Large intestine (tissue), 3 donors: Measurements from ENCODE around the gene ELF4. TPM values are rescaled to one million over a fixed set of nuclear protein-coding genes. Genes with fewer than 3 reads are reported as not detected.

Experiments
- DNase-seq, 2 donors: peaks; one replicate each; pipeline versions ENCODE4 v3.0.0 to v3.0.0-alpha.2; 2013
- H3K27ac ChIP-seq: one replicate; pipeline ENCODE4 v1.5.1; 2013; ENCODE audit warnings: low read length
- H3K27me3 ChIP-seq: 2 replicates; pipeline ENCODE4 v1.6.1; 2013; ENCODE audit warnings: low read length; ENCODE audit not compliant: control insufficient read depth, insufficient read depth
- H3K36me3 ChIP-seq: 2 replicates; pipeline ENCODE4 v1.6.1; 2013; ENCODE audit warnings: low read length; ENCODE audit not compliant: control insufficient read depth, insufficient read depth
- H3K4me1 ChIP-seq: one replicate; pipeline ENCODE4 v1.6.1; 2013; ENCODE audit warnings: low read length; ENCODE audit not compliant: control insufficient read depth, insufficient read depth
- H3K4me3 ChIP-seq: one replicate; pipeline ENCODE4 v1.5.1; 2013; ENCODE audit warnings: low read length
- H3K9me3 ChIP-seq: one replicate; pipeline ENCODE4 v1.6.1; 2013; ENCODE audit warnings: mild to moderate bottlenecking, low read depth, low read length, moderate library complexity; ENCODE audit not compliant: control insufficient read depth
- WGBS: methylation state at CpG from one replicate; pipeline ENCODE4 v1.1.5; 2013; ENCODE audit warnings: low lambda C conversion rate; ENCODE audit not compliant: insufficient coverage; 5-methylcytosine and 5-hydroxymethylcytosine counted together
- polyA plus RNA-seq: library from polyadenylated mRNA; unstranded; fragments of 120-200 nt; gene quantifications from one replicate; pipeline ENCODE4 v1.2.1, GENCODE V29; 2013

Gene ELF4
- polyA plus RNA-seq, 1 donor: 32.0 TPM

GRCh38 chrX:130136496-130136895, 26.2 kb upstream of the ELF4 start:
- no peaks in the 10 kb centered on the region for H3K27me3 ChIP-seq
- no CpG with 5 or more reads among the region's 5 CpGs for WGBS
- H3K9me3 ChIP-seq: no peaks in the 10 kb centered on the region
- peak in 1 of 2 donors; percentile 41 for DNase-seq
- no peak overlapping the region for H3K27ac ChIP-seq
- H3K4me1 ChIP-seq: no peaks in the 10 kb centered on the region
- H3K4me3 ChIP-seq: no peak overlapping the region
- peaks cover 47% of the 10 kb centered on the region for H3K36me3 ChIP-seq

DNA sequence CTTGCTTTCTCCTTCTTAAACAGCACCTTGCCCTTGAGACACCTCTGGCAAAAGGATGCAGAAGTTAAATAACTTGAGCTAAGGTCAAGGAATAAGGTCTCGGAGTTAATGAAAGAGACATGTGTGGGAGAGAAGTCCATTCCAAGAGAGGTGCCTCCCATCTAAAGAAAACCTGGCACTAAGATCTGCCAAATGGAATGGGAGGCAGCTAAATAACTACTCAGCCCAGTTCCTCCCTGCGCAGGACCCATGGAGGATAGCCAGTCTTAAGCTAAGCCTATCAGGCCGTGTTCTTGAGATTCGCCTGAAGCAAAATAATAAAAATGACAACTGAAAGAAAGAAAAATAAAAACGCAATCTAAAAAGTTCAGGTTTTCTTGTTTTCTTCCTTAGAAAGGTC, 20.7 kb upstream of the ELF4 start:
- no peak overlapping the region for H3K27ac ChIP-seq
- H3K36me3 ChIP-seq: peaks cover 56% of the 10 kb centered on the region
- H3K4me3 ChIP-seq: no peak overlapping the region
- no peaks in the 10 kb centered on the region for H3K9me3 ChIP-seq
- WGBS: 100% methylated on average over 2 of the region's 5 CpGs
- no peaks in the 10 kb centered on the region for H3K4me1 ChIP-seq
- H3K27me3 ChIP-seq: no peaks in the 10 kb centered on the region
- DNase-seq: no peak

DNA sequence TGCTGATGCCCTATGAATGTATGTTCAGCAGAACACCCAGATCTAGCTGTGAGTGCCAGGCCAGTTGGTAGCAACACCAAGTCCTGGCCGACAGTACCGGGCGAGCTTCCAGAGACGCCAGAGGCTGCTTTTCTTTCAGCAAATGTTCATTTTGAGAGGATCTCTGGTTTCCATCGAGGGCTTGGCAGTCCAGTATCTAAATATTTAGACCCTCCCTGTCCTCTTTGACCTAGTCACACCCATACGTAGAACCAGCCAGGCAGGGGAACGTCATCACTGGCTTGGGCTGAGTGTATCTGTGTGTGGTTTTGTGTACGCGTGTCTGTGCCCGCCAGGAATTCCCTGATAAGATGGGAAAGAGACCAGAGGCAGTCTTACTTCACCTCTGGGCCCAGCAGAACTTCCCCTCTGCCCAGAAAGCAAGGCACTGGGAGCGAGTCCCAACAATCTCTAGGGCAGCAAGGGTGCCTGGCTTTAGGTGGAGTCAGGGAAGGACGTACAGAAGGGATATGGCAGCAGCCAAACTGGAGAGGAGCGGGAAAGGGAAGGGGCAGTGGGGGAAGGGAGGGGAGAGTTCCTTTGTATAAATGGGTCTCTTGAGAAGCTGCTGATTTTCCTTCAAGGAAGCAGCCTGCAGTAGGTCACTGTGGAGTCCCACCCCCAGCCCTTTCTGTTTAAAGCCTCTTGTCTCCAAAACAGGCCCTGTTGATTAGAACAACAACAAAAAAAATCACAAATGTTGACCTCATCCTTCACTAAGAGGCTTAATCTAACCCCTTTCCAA, 15.0 kb upstream of the ELF4 start:
- DNase-seq: no peak
- Histone ChIP-seq H3K4me1 (no peaks in the 10 kb centered on the region), H3K27ac (no peak overlapping the region), H3K36me3 (peaks cover 26% of the 10 kb centered on the region), H3K27me3 (no peaks in the 10 kb centered on the region), H3K4me3 (no peak overlapping the region), H3K9me3 (no peaks in the 10 kb centered on the region)
- no CpG with 5 or more reads among the region's 13 CpGs for WGBS

GRCh38 chrX:130124577-130124976, 14.3 kb upstream of the ELF4 start:
- DNase-seq: no peak
- Histone ChIP-seq H3K9me3 (no peaks in the 10 kb centered on the region), H3K4me1 (peaks cover 1% of the 10 kb centered on the region), H3K36me3 (peaks cover 19% of the 10 kb centered on the region), H3K27ac (no peak overlapping the region), H3K27me3 (no peaks in the 10 kb centered on the region), H3K4me3 (no peak overlapping the region)
- WGBS: no CpG with 5 or more reads among the region's 4 CpGs

- peaks cover 8% of the 10 kb centered on the region for H3K4me1 ChIP-seq
- H3K27ac ChIP-seq: peak overlapping the region; percentile 72
- no peak for DNase-seq
- WGBS: no CpG with 5 or more reads among the region's 13 CpGs
- peak overlapping the region; percentile 31 for H3K4me3 ChIP-seq
- H3K36me3 ChIP-seq: peaks cover 4% of the 10 kb centered on the region
- no peaks in the 10 kb centered on the region for H3K9me3 ChIP-seq
- H3K27me3 ChIP-seq: no peaks in the 10 kb centered on the region
Observed at GRCh38 chrX:130121505-130121800, 11.2 kb upstream of the ELF4 start.

GRCh38 chrX:130120746-130121504, 10.6 kb upstream of the ELF4 start:
- peak; percentile 67 to 84 for DNase-seq
- H3K4me3 ChIP-seq: peak overlapping the region; percentile 31
- no peaks in the 10 kb centered on the region for H3K9me3 ChIP-seq
- peaks cover 8% of the 10 kb centered on the region for H3K4me1 ChIP-seq
- 0% methylated on average over 2 of the region's 58 CpGs for WGBS
- H3K27ac ChIP-seq: peak overlapping the region; percentile 72
- H3K27me3 ChIP-seq: no peaks in the 10 kb centered on the region
- H3K36me3 ChIP-seq: peaks cover 3% of the 10 kb centered on the region

GRCh38 chrX:130120321-130120731, 10.0 kb upstream of the ELF4 start:
- Histone ChIP-seq H3K4me3 (peak overlapping the region; percentile 31), H3K27me3 (no peaks in the 10 kb centered on the region), H3K27ac (peak overlapping the region; percentile 72), H3K9me3 (no peaks in the 10 kb centered on the region), H3K4me1 (peaks cover 8% of the 10 kb centered on the region), H3K36me3 (no peaks in the 10 kb centered on the region)
- DNase-seq: no peak
- WGBS: no CpG with 5 or more reads among the region's 28 CpGs

DNA sequence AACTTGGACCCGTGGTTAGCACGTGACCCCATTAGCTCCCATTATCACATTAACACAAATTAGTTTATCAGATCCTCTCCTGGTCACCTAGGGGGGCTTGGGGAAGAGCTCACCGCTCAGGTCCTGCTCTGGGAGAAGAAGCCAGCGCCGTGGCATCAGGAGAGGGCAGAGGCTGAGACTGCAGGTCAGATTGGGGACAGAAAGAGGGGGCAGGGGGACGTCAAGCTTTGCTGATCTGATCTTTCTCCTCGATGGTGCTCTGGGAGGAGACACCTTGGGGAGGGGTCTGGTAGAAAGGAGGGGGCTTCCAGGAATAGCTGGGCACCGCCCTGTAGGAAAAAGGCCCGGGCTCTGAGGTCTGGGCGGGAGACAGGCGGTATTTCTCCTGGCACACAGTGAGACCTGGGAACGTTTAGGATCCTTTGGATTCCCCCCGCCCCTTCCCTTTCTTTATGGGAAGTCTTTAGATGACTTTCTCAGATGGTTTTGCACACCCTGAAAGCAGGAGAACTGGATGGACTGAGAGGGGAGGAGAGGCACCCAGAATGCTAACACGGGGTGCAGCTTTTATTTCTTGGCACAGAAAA, 9.1 kb upstream of the ELF4 start:
- no CpG with 5 or more reads among the region's 14 CpGs for WGBS
- Histone ChIP-seq H3K27ac (peak overlapping the region; percentile 20), H3K4me3 (no peak overlapping the region), H3K27me3 (no peaks in the 10 kb centered on the region), H3K36me3 (no peaks in the 10 kb centered on the region), H3K9me3 (no peaks in the 10 kb centered on the region), H3K4me1 (peaks cover 8% of the 10 kb centered on the region)
- DNase-seq: no peak

GRCh38 chrX:130118441-130119311, 8.4 kb upstream of the ELF4 start:
- Histone ChIP-seq H3K4me1 (peaks cover 8% of the 10 kb centered on the region), H3K27ac (no peak overlapping the region), H3K27me3 (no peaks in the 10 kb centered on the region), H3K4me3 (no peak overlapping the region), H3K9me3 (no peaks in the 10 kb centered on the region), H3K36me3 (no peaks in the 10 kb centered on the region)
- no CpG with 5 or more reads among the region's 21 CpGs for WGBS
- DNase-seq: peak in 1 of 2 donors; percentile 36

DNA sequence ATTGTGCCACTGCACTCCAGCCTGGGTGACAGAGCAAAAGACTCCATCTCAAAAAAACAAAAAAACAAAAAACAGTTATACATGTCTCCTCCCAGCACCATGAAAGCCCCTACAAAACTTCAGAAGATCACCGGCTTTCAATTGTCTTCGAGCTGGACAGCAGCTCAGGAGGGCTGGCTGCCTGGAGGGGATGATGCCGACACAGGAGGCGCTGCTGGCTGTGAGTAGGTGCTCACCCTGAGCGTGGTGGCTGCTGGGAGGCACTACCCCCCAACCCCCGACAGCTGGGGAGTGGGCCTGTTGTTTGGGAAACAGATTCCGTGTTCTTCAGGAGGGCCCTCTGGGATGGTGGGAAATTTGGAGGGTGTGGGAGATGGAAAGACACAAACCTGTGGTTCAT, 6.9 kb upstream of the ELF4 start:
- WGBS: no CpG with 5 or more reads among the region's 7 CpGs
- no peak overlapping the region for H3K4me3 ChIP-seq
- H3K27me3 ChIP-seq: no peaks in the 10 kb centered on the region
- no peak for DNase-seq
- no peak overlapping the region for H3K27ac ChIP-seq
- no peaks in the 10 kb centered on the region for H3K36me3 ChIP-seq
- peaks cover 8% of the 10 kb centered on the region for H3K4me1 ChIP-seq
- H3K9me3 ChIP-seq: no peaks in the 10 kb centered on the region
